Brain microvascular endothelial cell (primary cell): ENCODE results near the gene FOSL1.

Experiments used
- DNase-seq: peaks from one replicate; pipeline ENCODE4 v3.0.0-alpha.2; 2020
- H3K27ac ChIP-seq: fragments of 250-450 bp; sonication (Bioruptor Pico); 2 replicates; pipeline ENCODE4 v1.5.1; 2020; ENCODE audit warnings: mild to moderate bottlenecking, moderate library complexity
- H3K27me3 ChIP-seq: fragments of 250-450 bp; sonication (Bioruptor Pico); replicated peaks from 2 replicates; pipeline ENCODE4 v1.5.1; 2020; ENCODE audit warnings: mild to moderate bottlenecking
- H3K36me3 ChIP-seq: fragments of 250-450 bp; sonication (Bioruptor Pico); replicated peaks from 2 replicates; pipeline ENCODE4 v1.5.1; 2020; ENCODE audit warnings: mild to moderate bottlenecking
- H3K4me3 ChIP-seq: 2 replicates; pipeline ENCODE4 v1.5.1; 2011; ENCODE audit warnings: low read depth, mild to moderate bottlenecking, control low read depth, low read length, moderate library complexity
- in situ Hi-C: cut with HindIII; loops from 2 replicates; pipeline ENCODE4 v1.10.0; 2017; ENCODE audit warnings: low sequenced_read_pairs, low pct_ligation_motif_present
- TF ChIP-seq, protein P1 (sequence below): IDR thresholded peaks from 2 replicates; pipeline ENCODE4 v1.5.1; 2011; ENCODE audit warnings: low read depth, mild to moderate bottlenecking, moderate library complexity, low read length, control low read depth, inconsistent platforms; ENCODE audit errors: missing control alignments

FOSL1 gene

GRCh38 chr11:65915821-65916251 lies 15.6 kb upstream of the FOSL1 start:
- H3K4me3 ChIP-seq: peak overlapping the region; percentile 32
- TF ChIP-seq, protein P1, sequence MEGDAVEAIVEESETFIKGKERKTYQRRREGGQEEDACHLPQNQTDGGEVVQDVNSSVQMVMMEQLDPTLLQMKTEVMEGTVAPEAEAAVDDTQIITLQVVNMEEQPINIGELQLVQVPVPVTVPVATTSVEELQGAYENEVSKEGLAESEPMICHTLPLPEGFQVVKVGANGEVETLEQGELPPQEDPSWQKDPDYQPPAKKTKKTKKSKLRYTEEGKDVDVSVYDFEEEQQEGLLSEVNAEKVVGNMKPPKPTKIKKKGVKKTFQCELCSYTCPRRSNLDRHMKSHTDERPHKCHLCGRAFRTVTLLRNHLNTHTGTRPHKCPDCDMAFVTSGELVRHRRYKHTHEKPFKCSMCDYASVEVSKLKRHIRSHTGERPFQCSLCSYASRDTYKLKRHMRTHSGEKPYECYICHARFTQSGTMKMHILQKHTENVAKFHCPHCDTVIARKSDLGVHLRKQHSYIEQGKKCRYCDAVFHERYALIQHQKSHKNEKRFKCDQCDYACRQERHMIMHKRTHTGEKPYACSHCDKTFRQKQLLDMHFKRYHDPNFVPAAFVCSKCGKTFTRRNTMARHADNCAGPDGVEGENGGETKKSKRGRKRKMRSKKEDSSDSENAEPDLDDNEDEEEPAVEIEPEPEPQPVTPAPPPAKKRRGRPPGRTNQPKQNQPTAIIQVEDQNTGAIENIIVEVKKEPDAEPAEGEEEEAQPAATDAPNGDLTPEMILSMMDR: no peak
- in situ Hi-C loops: no loop called here
- no peaks in the 10 kb centered on the region for H3K36me3 ChIP-seq
- H3K27me3 ChIP-seq: no peaks in the 10 kb centered on the region
- H3K27ac ChIP-seq: peak overlapping the region; percentile 82
- peak; percentile 96 for DNase-seq

GRCh38 chr11:65915101-65915820 lies 15.1 kb upstream of the FOSL1 start:
- Histone ChIP-seq H3K27ac (peak overlapping the region; percentile 82), H3K36me3 (no peaks in the 10 kb centered on the region), H3K4me3 (no peak overlapping the region), H3K27me3 (no peaks in the 10 kb centered on the region)
- no peak for DNase-seq
- in situ Hi-C loops: no loop called here
- TF ChIP-seq, protein P1: no peak

DNA sequence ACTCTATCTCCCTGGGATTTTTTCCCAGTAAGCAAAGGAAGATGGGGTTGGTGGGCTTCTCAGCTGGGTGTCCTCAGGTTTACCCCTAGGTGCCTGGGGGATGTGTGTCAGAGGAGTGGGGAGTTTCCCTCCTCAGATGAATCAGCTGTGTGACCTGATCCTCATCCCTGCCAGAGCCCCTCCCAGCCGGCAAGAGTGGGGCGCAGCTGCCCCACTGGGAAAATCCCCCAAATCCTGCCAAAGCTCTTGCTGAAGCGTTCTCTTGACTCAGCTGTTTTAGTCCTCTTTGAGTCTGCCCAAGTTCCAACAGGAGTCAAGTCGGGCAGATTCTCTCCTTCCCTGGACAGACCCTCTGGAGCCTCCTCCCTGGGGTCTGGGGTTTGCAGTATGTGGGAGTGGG lies 12.7 kb upstream of the FOSL1 start:
- peak; percentile 59 for DNase-seq
- Histone ChIP-seq H3K36me3 (no peaks in the 10 kb centered on the region), H3K27ac (peak overlapping the region; percentile 57), H3K27me3 (no peaks in the 10 kb centered on the region), H3K4me3 (no peak overlapping the region)
- in situ Hi-C loops: no loop called here
- TF ChIP-seq, protein P1: no peak

- Histone ChIP-seq H3K27ac (peak overlapping the region; percentile 14), H3K4me3 (no peak overlapping the region), H3K27me3 (no peaks in the 10 kb centered on the region), H3K36me3 (no peaks in the 10 kb centered on the region)
- DNase-seq: no peak
- TF ChIP-seq, protein P1: peak; percentile 42
- in situ Hi-C loops: no loop called here
These were observed 11.7 kb upstream of the FOSL1 start for GRCh38 chr11:65911682-65912568.

- TF ChIP-seq, protein P1: no peak
- no peak for DNase-seq
- no peak overlapping the region for H3K27ac ChIP-seq
- H3K4me3 ChIP-seq: no peak overlapping the region
- no peaks in the 10 kb centered on the region for H3K27me3 ChIP-seq
- in situ Hi-C loops: no loop called here
- H3K36me3 ChIP-seq: no peaks in the 10 kb centered on the region
These were observed 7.7 kb upstream of the FOSL1 start for GRCh38 chr11:65907878-65908277.
